HUES6 (cell line): ENCODE data around the gene CCR3.
"Not testable (repeated sequence)": the region's sequence is repeated elsewhere in the genome, so short reads cannot be mapped to it uniquely, and the experiment has no call there.

Source experiments
- H3K27ac ChIP-seq: 2 replicates; pipeline ENCODE4 v1.7.0; 2013; ENCODE audit warnings: low read depth, mild to moderate bottlenecking, low read length, inconsistent platforms
- H3K27me3 ChIP-seq: 2 replicates; pipeline ENCODE4 v1.6.1; 2013; ENCODE audit warnings: low read length; ENCODE audit not compliant: control insufficient read depth, insufficient read depth
- H3K36me3 ChIP-seq: 2 replicates; pipeline ENCODE4 v1.6.1; 2013; ENCODE audit warnings: low read length; ENCODE audit not compliant: control insufficient read depth, insufficient read depth
- H3K4me1 ChIP-seq: 2 replicates; pipeline ENCODE4 v1.6.1; 2013; ENCODE audit warnings: low read length; ENCODE audit not compliant: control insufficient read depth, insufficient read depth
- H3K4me3 ChIP-seq: 2 replicates; pipeline ENCODE4 v1.5.1; 2013; ENCODE audit warnings: low read depth, low read length
- H3K9ac ChIP-seq: one replicate; pipeline ENCODE4 v1.6.1; 2013; ENCODE audit warnings: mild to moderate bottlenecking, low read length
- H3K9me3 ChIP-seq: 2 replicates; pipeline ENCODE4 v1.6.1; 2013; ENCODE audit warnings: low read depth, low read length; ENCODE audit not compliant: control insufficient read depth, insufficient read depth

The CCR3 gene

GRCh38 chr3:46206282-46207015 is 35.8 kb upstream of the CCR3 start:
- Histone ChIP-seq H3K4me3 (no peak overlapping the region), H3K9ac (no peak overlapping the region), H3K9me3 (no peaks in the 10 kb centered on the region), H3K27me3 (no peaks in the 10 kb centered on the region), H3K27ac (no peak overlapping the region), H3K36me3 (no peaks in the 10 kb centered on the region), H3K4me1 (peaks cover 6% of the 10 kb centered on the region; the same call in 1 of the 2 replicates)

- not testable (repeated sequence) for H3K4me3 ChIP-seq, H3K4me1 ChIP-seq, H3K9me3 ChIP-seq, H3K9ac ChIP-seq, H3K27ac ChIP-seq, H3K36me3 ChIP-seq, H3K27me3 ChIP-seq
Measured at GRCh38 chr3:46207514-46207913, 34.7 kb upstream of the CCR3 start.

GRCh38 chr3:46208167-46208704 is 34.0 kb upstream of the CCR3 start, which contains the start of gene CCR1:
Gene CCR1 (minus strand): TSS chr3:46208313. CDS start chr3:46204313, 4,000 bp downstream.
- Histone ChIP-seq H3K4me3 (no peak within 1 kb of the TSS), H3K36me3 (no peaks in the 10 kb centered on the region), H3K4me1 (peaks cover 6% of the 10 kb centered on the region; the same call in 1 of the 2 replicates), H3K27ac (no peak within 1 kb of the TSS), H3K9ac (no peak within 1 kb of the TSS), H3K9me3 (no peaks in the 10 kb centered on the region), H3K27me3 (no peaks in the 10 kb centered on the region)

- no peak overlapping the region for H3K9ac ChIP-seq
- H3K27me3 ChIP-seq: no peaks in the 10 kb centered on the region; the same call in 1 of the 2 replicates
- no peaks in the 10 kb centered on the region for H3K9me3 ChIP-seq
- no peak overlapping the region for H3K4me3 ChIP-seq
- H3K4me1 ChIP-seq: peaks cover 6% of the 10 kb centered on the region; the same call in 1 of the 2 replicates
- no peak overlapping the region for H3K27ac ChIP-seq
- H3K36me3 ChIP-seq: no peaks in the 10 kb centered on the region
Measured at GRCh38 chr3:46209053-46209452, 33.2 kb upstream of the CCR3 start.

GRCh38 chr3:46209746-46210470 is 32.4 kb upstream of the CCR3 start:
- H3K36me3 ChIP-seq: no peaks in the 10 kb centered on the region
- peaks cover 8% of the 10 kb centered on the region; the same call in 1 of the 2 replicates for H3K4me1 ChIP-seq
- no peaks in the 10 kb centered on the region; the same call in 1 of the 2 replicates for H3K27me3 ChIP-seq
- no peak overlapping the region for H3K27ac ChIP-seq
- H3K9ac ChIP-seq: no peak overlapping the region
- no peak overlapping the region for H3K4me3 ChIP-seq
- H3K9me3 ChIP-seq: no peaks in the 10 kb centered on the region

- peaks cover 11% of the 10 kb centered on the region; the same call in 1 of the 2 replicates for H3K4me1 ChIP-seq
- no peak overlapping the region for H3K27ac ChIP-seq
- H3K27me3 ChIP-seq: no peaks in the 10 kb centered on the region; the same call in 1 of the 2 replicates
- no peak overlapping the region for H3K9ac ChIP-seq
- no peaks in the 10 kb centered on the region for H3K9me3 ChIP-seq
- no peaks in the 10 kb centered on the region for H3K36me3 ChIP-seq
- no peak overlapping the region for H3K4me3 ChIP-seq
Measured at GRCh38 chr3:46212101-46212500, 30.2 kb upstream of the CCR3 start.

GRCh38 chr3:46213201-46213600 is 29.1 kb upstream of the CCR3 start:
- no peak overlapping the region for H3K9ac ChIP-seq
- no peaks in the 10 kb centered on the region for H3K36me3 ChIP-seq
- peaks cover 8% of the 10 kb centered on the region; the same call in 1 of the 2 replicates for H3K4me1 ChIP-seq
- no peaks in the 10 kb centered on the region for H3K9me3 ChIP-seq
- no peaks in the 10 kb centered on the region; the same call in 1 of the 2 replicates for H3K27me3 ChIP-seq
- no peak overlapping the region for H3K27ac ChIP-seq
- H3K4me3 ChIP-seq: no peak overlapping the region

- no peak overlapping the region for H3K27ac ChIP-seq
- no peak overlapping the region for H3K9ac ChIP-seq
- H3K9me3 ChIP-seq: no peaks in the 10 kb centered on the region
- no peaks in the 10 kb centered on the region; the same call in 1 of the 2 replicates for H3K27me3 ChIP-seq
- no peak overlapping the region for H3K4me3 ChIP-seq
- H3K36me3 ChIP-seq: no peaks in the 10 kb centered on the region
- peaks cover 5% of the 10 kb centered on the region; the same call in 1 of the 2 replicates for H3K4me1 ChIP-seq
Measured at GRCh38 chr3:46214751-46215352, 27.4 kb upstream of the CCR3 start.

GRCh38 chr3:46215810-46216414 is 26.3 kb upstream of the CCR3 start:
- H3K4me3 ChIP-seq: no peak overlapping the region
- H3K36me3 ChIP-seq: no peaks in the 10 kb centered on the region
- H3K9ac ChIP-seq: no peak overlapping the region
- no peaks in the 10 kb centered on the region; the same call in 1 of the 2 replicates for H3K27me3 ChIP-seq
- H3K4me1 ChIP-seq: peaks cover 5% of the 10 kb centered on the region; the same call in 1 of the 2 replicates
- H3K9me3 ChIP-seq: peaks cover 3% of the 10 kb centered on the region; the same call in 1 of the 2 replicates
- H3K27ac ChIP-seq: no peak overlapping the region

- no peak overlapping the region for H3K27ac ChIP-seq
- H3K27me3 ChIP-seq: no peaks in the 10 kb centered on the region; the same call in 1 of the 2 replicates
Measured at GRCh38 chr3:46218196-46218709, 24.0 kb upstream of the CCR3 start.

More at GRCh38 chr3:46218196-46218709, 24.0 kb upstream of the CCR3 start:
- Histone ChIP-seq H3K36me3 (no peaks in the 10 kb centered on the region), H3K9me3 (peaks cover 3% of the 10 kb centered on the region; the same call in 1 of the 2 replicates), H3K9ac (no peak overlapping the region), H3K4me1 (peaks cover 5% of the 10 kb centered on the region; the same call in 1 of the 2 replicates), H3K4me3 (no peak overlapping the region)
